ENCODE measurements around the gene ZNF419.
"Not testable (repeated sequence)": the region's sequence is repeated elsewhere in the genome, so short reads cannot be mapped to it uniquely, and the experiment has no call there.

Gene ZNF419

DNA sequence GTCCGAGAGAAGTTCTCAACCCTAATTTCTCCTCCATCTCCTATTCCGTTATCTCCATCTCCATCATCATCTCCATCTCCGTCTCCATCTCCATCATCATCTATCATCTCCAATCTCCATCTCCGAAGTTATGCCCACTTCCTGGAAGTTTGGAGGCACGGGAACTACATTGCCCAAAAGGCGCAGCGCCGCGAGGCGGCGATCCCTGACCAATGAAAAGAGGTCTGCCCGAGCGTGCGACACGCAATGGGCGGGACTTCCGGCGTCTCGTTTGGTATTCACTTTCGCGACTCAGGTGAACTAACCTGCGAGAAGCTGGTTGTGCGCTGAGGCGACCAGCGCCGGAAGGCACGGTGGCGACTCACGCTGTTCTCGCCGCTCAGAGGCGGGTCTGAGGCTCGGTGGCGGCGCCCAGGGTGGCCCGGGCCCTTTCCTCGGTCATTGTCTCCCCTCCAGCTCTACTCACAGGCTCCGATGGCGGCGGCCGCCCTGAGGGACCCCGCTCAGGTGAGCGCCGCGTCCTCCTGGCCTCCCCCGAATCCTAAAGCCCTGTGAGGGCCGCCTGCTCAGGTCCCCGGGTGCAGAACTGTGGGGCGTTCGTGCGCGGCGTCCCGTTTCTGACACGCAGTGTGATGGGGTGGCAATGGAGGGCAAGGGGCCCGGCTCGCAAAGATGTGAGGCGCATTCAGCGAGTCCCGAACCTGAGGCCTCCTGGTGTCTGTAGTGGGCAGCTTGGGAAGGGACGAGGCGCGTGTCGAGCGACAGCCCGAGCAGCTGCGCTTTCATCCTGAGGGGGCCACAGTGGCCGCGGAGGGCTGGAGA lies at the start of gene ZNF419:
TSS of gene ZNF419 (plus strand) at position 274 of the 822 bp plus-strand sequence. CDS start at position 475, 201 bp downstream.
- peak; percentile 95 for DNase-seq

DNA sequence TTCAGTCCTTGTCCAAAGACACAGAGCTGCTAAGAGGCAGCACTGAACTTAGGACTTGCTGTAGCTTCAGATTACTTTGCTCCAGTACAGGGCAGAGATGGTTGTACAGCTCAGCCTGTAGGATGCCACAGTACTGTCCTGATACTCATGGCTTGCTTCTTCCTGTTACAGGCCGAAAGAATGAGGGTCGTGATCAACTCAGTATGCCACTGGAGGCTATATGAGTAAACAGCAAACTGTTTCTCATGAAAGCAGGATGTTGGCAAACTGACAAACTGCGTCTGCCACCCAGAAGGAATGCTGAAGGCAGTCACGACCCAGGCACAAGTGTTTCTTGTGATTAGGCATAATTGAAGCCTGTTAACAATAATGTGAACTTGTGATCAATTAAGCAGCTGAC lies 49.6 kb upstream of the ZNF419 start:
- no peak for DNase-seq

- DNase-seq, result no peak
Measured at GRCh38 chr19:57438925-57439324, 48.6 kb upstream of the ZNF419 start.

- DNase-seq, result no peak
Measured at GRCh38 chr19:57441979-57442752, 45.4 kb upstream of the ZNF419 start.

GRCh38 chr19:57443121-57443696 lies 44.3 kb upstream of the ZNF419 start:
- no peak for DNase-seq

DNA sequence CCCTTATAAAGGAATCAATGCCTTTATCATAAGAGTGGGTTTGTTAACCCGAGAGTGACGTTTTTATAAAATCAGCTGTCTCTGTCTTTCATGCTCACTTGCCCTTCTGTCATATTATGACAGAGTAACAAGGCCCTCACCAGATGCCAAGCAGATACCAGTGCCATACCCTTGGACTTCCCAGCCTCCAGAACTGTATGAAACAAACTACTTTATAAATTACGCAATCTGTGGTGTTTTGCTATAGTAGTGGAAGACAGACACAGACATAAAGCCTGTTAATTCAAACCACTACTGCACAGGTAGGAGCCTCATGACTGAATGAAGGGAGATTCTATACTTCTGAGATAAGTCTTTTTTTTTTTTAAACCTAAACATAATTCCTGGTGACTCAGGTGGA lies 35.2 kb upstream of the ZNF419 start:
- DNase-seq, result no peak

GRCh38 chr19:57465680-57466381 lies 21.7 kb upstream of the ZNF419 start:
- DNase-seq, result no peak

DNA sequence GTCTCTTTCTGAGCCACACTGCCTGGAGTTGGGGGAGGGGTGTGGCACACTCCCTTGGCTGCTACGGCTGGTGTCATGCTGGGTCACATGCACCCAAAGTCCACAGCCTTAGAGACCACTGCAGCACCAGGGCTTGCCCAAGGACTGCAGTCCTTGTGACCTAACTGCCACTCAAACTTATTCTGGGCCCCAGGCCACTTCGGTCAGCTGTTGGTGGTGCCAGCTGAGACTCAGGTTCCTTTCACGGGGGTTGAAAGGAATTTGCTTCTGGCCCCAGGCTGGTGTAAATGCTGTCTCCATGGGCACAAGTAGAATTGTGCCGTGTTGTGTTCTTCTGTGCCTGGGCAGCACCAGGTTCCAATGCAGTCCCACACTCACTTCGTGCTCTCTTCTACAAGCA lies 21.1 kb upstream of the ZNF419 start:
- DNase-seq, result no peak

- DNase-seq, result no peak
Measured at GRCh38 chr19:57473646-57474045, 13.9 kb upstream of the ZNF419 start.

GRCh38 chr19:57477191-57478008 lies 10.2 kb upstream of the ZNF419 start, which contains the start of gene ZNF772:
ZNF772 (minus strand) TSS chr19:57477566; CDS start chr19:57477309, 257 bp downstream.
- peak; percentile 83 for DNase-seq

GRCh38 chr19:57488299-57488644 lies 722 bp downstream of the ZNF419 start:
- not testable (repeated sequence) for DNase-seq

- DNase-seq, result not testable (repeated sequence)
Measured at GRCh38 chr19:57499332-57499679, 11.8 kb downstream of the ZNF419 start.

- DNase-seq, result peak; percentile 98
Measured at GRCh38 chr19:57499680-57500395, 12.3 kb downstream of the ZNF419 start, which contains the start of gene ZNF773. ZNF773 (plus strand) TSS chr19:57499938; CDS start chr19:57500081, 143 bp downstream.

GRCh38 chr19:57500400-57500799 lies 12.8 kb downstream of the ZNF419 start:
- not testable (repeated sequence) for DNase-seq

DNA sequence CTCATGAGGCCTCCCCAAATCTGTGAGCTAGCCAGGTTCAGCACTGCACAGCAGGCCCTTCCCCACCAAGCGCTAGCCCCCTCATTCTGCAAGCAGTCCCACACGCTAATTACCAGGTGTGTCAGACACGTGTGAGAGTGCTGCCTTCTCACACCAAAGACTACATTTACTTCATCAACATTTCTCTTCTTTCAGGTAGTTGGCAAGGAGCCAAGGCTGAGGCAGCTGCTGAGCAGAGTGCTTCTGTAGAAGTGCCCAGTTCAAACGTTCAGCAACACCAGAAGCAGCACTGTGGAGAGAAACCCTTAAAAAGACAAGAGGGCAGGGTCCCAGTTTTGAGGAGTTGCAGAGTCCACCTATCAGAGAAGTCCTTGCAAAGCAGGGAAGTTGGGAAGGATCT lies 18.6 kb downstream of the ZNF419 start:
- no peak for DNase-seq

- no peak for DNase-seq
Measured at GRCh38 chr19:57511484-57511883, 23.9 kb downstream of the ZNF419 start.

DNA sequence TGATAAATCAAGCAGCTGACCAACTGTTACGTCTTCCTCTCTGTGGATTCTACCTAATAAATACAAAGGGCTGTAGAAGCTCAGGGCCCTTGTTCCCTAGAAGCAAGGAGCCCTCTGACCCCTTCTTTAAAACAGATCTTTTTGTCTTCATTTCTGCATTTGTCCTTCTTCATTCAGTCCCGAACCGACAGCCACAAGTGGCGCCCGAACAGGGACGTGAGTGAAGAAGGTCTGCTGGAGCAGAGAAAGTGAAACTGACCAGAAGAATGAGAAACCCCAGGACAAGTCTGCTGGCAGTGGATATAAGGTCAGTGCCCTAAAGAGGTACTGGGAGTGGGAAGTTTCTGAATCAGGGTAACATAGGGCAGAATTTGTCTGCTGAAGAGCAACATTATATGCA lies 25.3 kb downstream of the ZNF419 start:
- DNase-seq, result no peak

DNA sequence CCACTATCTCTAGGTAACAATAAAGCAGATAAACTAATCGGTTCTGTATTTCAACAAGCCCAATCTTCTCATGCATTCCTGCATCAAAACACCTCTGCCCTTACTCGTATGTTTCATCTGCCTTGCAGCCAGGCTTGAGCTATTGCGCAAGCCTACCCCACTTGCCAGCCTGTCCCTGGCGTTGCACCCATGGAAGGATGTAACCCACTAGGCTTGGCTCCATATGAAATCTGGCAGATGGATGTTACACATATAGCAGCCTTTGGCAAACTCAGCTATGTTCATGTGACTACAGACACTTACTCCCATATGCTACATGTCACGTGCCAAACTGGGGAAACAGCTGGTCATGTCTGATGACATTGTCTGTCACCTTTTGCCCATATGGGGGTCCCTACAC lies 27.7 kb downstream of the ZNF419 start:
- DNase-seq, result no peak

- not testable (repeated sequence) for DNase-seq
Measured at GRCh38 chr19:57518021-57518420, 30.5 kb downstream of the ZNF419 start.

DNA sequence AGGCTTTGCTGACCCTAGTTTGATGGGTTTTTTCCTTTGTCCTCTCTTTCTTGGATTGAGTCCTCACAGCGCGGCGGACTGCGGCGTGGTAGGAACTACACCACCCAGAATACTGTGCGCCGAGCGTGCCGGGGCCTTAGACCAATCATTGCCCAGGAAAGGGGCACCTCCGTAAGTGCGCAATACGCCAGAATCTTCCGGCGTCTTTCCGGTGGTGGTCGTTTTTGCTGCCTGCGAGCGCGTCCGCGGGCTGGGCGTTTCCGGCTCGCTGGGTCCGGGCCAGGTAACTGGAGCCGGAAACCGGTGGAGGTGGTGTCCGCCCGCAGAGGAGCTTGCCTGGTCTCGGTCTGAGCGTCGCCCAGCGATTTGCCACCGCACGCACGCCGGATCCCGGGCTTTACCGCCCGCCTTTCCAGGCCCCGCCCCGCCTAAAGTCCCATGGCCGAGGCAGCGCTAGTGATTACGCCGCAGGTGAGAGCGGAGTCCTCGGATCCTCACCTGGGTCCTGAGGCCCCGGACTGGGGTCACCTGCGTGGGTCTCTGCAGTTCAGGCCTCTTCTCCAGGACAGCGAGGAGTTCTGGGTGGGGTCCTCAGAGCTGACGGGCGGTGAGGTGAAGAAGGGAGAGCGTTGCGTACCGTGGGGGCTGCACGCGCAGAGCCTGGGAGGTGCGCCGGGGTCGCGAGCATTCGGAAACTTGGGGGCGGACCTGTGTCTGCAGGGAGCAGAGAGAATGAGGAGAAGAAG lies 39.8 kb downstream of the ZNF419 start, which contains the start of gene ZNF549:
TSS of gene ZNF549 (plus strand) at position 221 of the 746 bp plus-strand sequence. CDS start at position 439, 218 bp downstream.
- DNase-seq, result peak; percentile 82

Data from activated CD8-positive, alpha-beta memory T cell treated with anti-CD3 and anti-CD28 coated beads, Interleukin-2, amount 50 U/mL, for 4 hours (primary cell).